ENCODE data around the gene ATCAY. TPM values are rescaled to one million over a fixed set of nuclear protein-coding genes. Genes with fewer than 3 reads are reported as not detected.

ATCAY gene, protein sequence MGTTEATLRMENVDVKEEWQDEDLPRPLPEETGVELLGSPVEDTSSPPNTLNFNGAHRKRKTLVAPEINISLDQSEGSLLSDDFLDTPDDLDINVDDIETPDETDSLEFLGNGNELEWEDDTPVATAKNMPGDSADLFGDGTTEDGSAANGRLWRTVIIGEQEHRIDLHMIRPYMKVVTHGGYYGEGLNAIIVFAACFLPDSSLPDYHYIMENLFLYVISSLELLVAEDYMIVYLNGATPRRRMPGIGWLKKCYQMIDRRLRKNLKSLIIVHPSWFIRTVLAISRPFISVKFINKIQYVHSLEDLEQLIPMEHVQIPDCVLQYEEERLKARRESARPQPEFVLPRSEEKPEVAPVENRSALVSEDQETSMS
- 0.07 to 0.26 TPM (median 0.12 TPM) in 5 replicates for total RNA-seq (2022; extraction: Qiagen RNA extraction; ENCODE audit: low read depth)

DNA sequence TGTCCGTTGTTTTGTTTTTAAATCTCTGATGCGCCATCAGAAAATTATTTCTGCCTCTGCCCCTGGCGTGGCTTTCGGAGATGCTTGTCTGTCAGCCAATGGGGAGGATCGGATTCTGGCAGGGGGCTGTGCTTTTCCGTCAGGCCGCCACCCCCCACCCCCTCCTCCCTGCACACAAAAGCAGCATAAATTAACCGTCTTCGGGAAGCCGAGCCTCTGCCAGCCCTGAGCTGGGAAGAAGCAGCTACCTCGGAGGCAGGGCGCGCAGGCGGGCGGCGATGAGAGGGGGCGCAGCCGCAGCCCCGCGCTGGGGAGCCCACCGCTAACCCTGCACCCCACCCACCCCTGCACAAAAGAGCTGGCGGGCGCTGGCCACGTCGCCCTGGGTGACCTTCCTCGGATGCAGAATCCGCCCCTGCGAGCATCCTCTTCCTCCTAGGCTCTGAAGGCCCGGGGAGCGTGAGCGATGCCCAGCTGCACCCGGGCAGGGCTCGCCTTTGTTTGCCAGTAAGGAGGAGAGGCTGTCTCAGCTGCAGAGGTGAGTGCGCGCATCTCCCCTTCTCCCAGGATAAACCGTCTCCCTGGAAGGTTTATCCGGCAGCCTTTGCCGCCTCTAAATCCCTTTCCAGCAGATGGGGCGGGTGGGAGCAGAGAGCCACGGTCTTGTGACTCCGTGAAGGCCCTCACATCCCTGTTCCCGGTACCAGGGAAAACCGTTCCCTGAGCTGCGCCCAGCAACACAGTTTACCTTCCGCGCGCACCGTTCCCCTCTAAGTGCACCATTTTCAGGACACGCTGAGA lies at the start of gene ATCAY:
ATCAY (plus strand) TSS at position 215 of the 801 bp plus-strand sequence. CDS start 5,083 bp downstream, outside the sequence.

DNA sequence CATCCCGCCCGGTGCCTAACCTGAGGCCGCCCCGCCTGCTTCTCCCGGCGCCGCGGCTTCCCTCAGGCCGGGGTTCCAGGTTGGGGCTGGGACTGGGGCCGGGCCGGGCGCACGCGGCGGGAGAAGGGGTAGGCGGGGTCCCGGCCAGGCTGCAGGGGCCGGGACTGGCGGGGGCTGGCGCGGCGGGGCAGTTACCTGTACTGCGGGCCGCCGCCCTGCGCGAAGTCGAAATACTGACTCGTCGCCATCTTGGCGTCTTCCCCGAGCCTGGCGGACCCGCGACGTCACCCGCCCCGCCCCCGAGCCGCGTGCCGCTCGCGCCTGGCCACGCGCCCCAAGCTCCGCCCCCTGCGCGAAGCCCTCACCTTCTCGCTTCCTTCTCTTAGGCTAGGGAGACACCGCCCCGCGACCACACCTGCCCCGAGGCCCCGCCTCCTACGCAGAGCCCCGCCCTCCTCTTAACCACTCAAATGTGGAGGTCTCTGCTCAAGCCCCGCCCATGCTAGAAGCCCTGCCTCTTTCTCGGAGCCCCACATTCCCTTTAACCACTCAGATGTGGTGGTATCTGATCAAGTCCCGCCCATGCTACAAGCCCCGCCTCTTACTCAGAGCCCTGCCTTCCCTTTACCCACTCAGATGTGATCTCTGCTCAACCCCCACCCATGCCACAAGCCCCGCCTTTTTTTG lies 11.6 kb upstream of the ATCAY start, which contains the start of gene ZFR2:
ZFR2 (minus strand) TSS at position 269 of the 687 bp plus-strand sequence; CDS start at position 248, 21 bp downstream.

GRCh38 chr19:3932931-3933810 lies 52.7 kb downstream of the ATCAY start, which contains the start of gene NMRK2:
Gene NMRK2, plus strand, starts transcription at chr19:3933069. Its CDS starts 603 bp downstream, at chr19:3933672.

GRCh38 chr19:3970808-3971598 lies 90.5 kb downstream of the ATCAY start, which contains the start of gene DAPK3:
Gene DAPK3, minus strand, starts transcription at chr19:3971099. Its CDS starts 1,364 bp downstream, at chr19:3969735.

Other genes with a start within 250 kb of the ATCAY start
- 7.8 to 13.2 TPM (median 11.5 TPM) in 5 replicates for gene PIP5K1C, start 180.2 kb upstream of the ATCAY start, total RNA-seq (2022; extraction: Qiagen RNA extraction; ENCODE audit: low read depth)
- gene TJP3, start 172.3 kb upstream of the ATCAY start, total RNA-seq (2022; extraction: Qiagen RNA extraction; ENCODE audit: low read depth) = 0.14 to 0.95 TPM (median 0.73 TPM) in 5 replicates
- 6.5 to 14.1 TPM (median 12.3 TPM) in 5 replicates for gene APBA3, start 119.0 kb upstream of the ATCAY start, total RNA-seq (2022; extraction: Qiagen RNA extraction; ENCODE audit: low read depth)
- gene MRPL54, start 118.0 kb upstream of the ATCAY start, total RNA-seq (2022; extraction: Qiagen RNA extraction; ENCODE audit: low read depth) = 58.5 to 81.5 TPM (median 67.4 TPM) in 5 replicates
- not detected in 5 replicates for gene RAX2, start 108.5 kb upstream of the ATCAY start, total RNA-seq (2022; extraction: Qiagen RNA extraction; ENCODE audit: low read depth)
- 0.56 to 1.9 TPM (median 1.1 TPM) in 5 replicates for gene MATK, start 94.3 kb upstream of the ATCAY start, total RNA-seq (2022; extraction: Qiagen RNA extraction; ENCODE audit: low read depth)
- 0.25 to 0.56 TPM (median 0.48 TPM) in 3 of 5 replicates, not detected in the others for gene ZFR2, start 11.6 kb upstream of the ATCAY start, total RNA-seq (2022; extraction: Qiagen RNA extraction; ENCODE audit: low read depth)
- not detected in 5 replicates for gene NMRK2, start 52.4 kb downstream of the ATCAY start, total RNA-seq (2022; extraction: Qiagen RNA extraction; ENCODE audit: low read depth)
- 43.5 to 50.2 TPM (median 47.4 TPM) in 5 replicates for gene DAPK3, start 90.4 kb downstream of the ATCAY start, total RNA-seq (2022; extraction: Qiagen RNA extraction; ENCODE audit: low read depth)
- 851 to 1,158 TPM (median 1,066 TPM) in 5 replicates for gene EEF2, start 104.8 kb downstream of the ATCAY start, total RNA-seq (2022; extraction: Qiagen RNA extraction; ENCODE audit: low read depth)
- 13.4 to 18.2 TPM (median 15.6 TPM) in 5 replicates for gene PIAS4, start 127.1 kb downstream of the ATCAY start, total RNA-seq (2022; extraction: Qiagen RNA extraction; ENCODE audit: low read depth)
- 13.6 to 21.8 TPM (median 20.0 TPM) in 5 replicates for gene ZBTB7A, start 186.2 kb downstream of the ATCAY start, total RNA-seq (2022; extraction: Qiagen RNA extraction; ENCODE audit: low read depth)
- gene MAP2K2, start 243.4 kb downstream of the ATCAY start, total RNA-seq (2022; extraction: Qiagen RNA extraction; ENCODE audit: low read depth) = 100 to 148 TPM (median 145 TPM) in 5 replicates

Measured in A549 treated with RU486 at 1 μM for 4 hours (cell line).